CD4-positive, CD25-positive, alpha-beta regulatory T cell (primary cell): Measurements from ENCODE around the gene ODC1. TPM values are rescaled to one million over a fixed set of nuclear protein-coding genes. Genes with fewer than 3 reads are reported as not detected.
A peak's percentile ranks its signal among the peaks of the same experiment; 100 is the strongest.

Source experiments
- ATAC-seq, 2 donors: fragments of 150-1000 bp; cut with Tn5 transposase; one replicate each; pipeline ENCODE4 v1.10.0; 2021; ENCODE audit warnings: low read depth in 2 of 2, moderate number of reproducible peaks in 2 of 2, moderate library complexity in 1 of 2
- DNase-seq, 3 donors: peaks; one replicate each; pipeline versions ENCODE4 v3.0.0 to v3.0.0-alpha.2; 2012 to 2022; ENCODE audit warnings: mixed read lengths in 1 of 3
- H3K27ac ChIP-seq: one replicate; pipeline ENCODE4 v1.7.0; 2013; ENCODE audit warnings: mild to moderate bottlenecking, low read length; ENCODE audit not compliant: insufficient read depth, poor library complexity, severe bottlenecking
- H3K27me3 ChIP-seq: one replicate; pipeline ENCODE4 v1.7.0; 2013; ENCODE audit warnings: low read length; ENCODE audit not compliant: control insufficient read depth, insufficient read depth
- H3K36me3 ChIP-seq: one replicate; pipeline ENCODE4 v1.7.0; 2013; ENCODE audit warnings: mild to moderate bottlenecking, low read length, moderate library complexity; ENCODE audit not compliant: control insufficient read depth, insufficient read depth
- H3K4me1 ChIP-seq: 2 replicates; pipeline ENCODE4 v1.7.0; 2013; ENCODE audit warnings: mild to moderate bottlenecking, low read length; ENCODE audit not compliant: insufficient read depth, control insufficient read depth, poor library complexity, severe bottlenecking
- H3K4me3 ChIP-seq: one replicate; pipeline ENCODE4 v1.7.0; 2013; ENCODE audit warnings: low read depth, mild to moderate bottlenecking, low read length, moderate library complexity
- H3K9me3 ChIP-seq, 2 experiments: 1 replicate in 1 of 2; 2 replicates in 1 of 2; pipeline ENCODE4 v1.7.0; 2013; ENCODE audit warnings: low read length in 2 of 2, mild to moderate bottlenecking in 1 of 2, moderate library complexity in 1 of 2; ENCODE audit not compliant: control insufficient read depth in 2 of 2
- H3K27ac Mint-ChIP-seq, 3 donors: one replicate each; pipeline ENCODE4 v1.8.0; 2020 to 2022; ENCODE audit warnings: mild to moderate bottlenecking in 3 of 3, mixed read lengths in 3 of 3, moderate library complexity in 2 of 3
- H3K27me3 Mint-ChIP-seq: one replicate; pipeline ENCODE4 v1.8.0; 2022; ENCODE audit warnings: mild to moderate bottlenecking, mixed read lengths
- H3K36me3 Mint-ChIP-seq: one replicate; pipeline ENCODE4 v1.8.0; 2020; ENCODE audit warnings: mixed read lengths
- H3K4me1 Mint-ChIP-seq, 4 donors: one replicate each; pipeline ENCODE4 v1.8.0; 2020 to 2022; ENCODE audit warnings: mixed read lengths in 4 of 4, mild to moderate bottlenecking in 1 of 4
- H3K4me3 Mint-ChIP-seq, 4 donors: one replicate each; pipeline ENCODE4 v1.8.0; 2020 to 2022; ENCODE audit warnings: mild to moderate bottlenecking in 4 of 4, mixed read lengths in 4 of 4, moderate library complexity in 3 of 4
- H3K9me3 Mint-ChIP-seq, 7 donors: one replicate each; pipeline ENCODE4 v1.8.0; 2020 to 2022; ENCODE audit warnings: mixed read lengths in 7 of 7, mild to moderate bottlenecking in 3 of 7, moderate library complexity in 2 of 7
- polyA plus RNA-seq, 4 donors: library from polyadenylated mRNA; unstranded; fragments of 300-500 nt; fragmentation: Illumina TruSeq; gene quantifications; one replicate each; pipeline ENCODE4 v1.2.3, GENCODE V29; 2021
- total RNA-seq: library from RNA; stranded (reverse); gene quantifications from one replicate; pipeline ENCODE4 v1.2.3, GENCODE V29; 2022

Gene ODC1
- total and polyA plus RNA-seq, 5 donors from 2014 or later, result 74.1 to 113 (median 102) TPM

DNA sequence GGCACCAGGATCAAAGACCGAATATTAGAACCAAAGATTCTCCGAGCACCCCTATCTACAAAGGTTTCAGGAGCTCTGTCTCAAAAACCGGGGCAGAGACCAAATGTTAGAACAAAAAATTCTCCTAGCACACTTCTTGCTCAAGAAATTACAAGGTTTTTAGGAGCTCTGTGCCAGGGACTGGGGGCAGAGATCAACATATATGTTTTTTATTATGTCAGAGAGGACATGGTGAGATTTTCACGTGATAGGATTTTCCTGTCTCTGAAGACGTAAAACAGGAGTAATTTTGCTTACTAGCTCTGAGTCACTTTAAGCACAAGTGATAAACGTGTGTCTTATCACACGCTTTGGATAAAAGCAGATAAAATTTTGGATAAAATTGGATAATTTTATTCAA lies 34.8 kb upstream of the ODC1 start:
- DNase-seq (no peak), ATAC-seq (no peak)
- no peaks in the 10 kb centered on the region for H3K4me1 ChIP-seq
- Mint-ChIP-seq H3K4me1 (peaks cover 0 to 16% (median under 1%) of the 10 kb centered on the region in 4 donors), H3K9me3 (no peaks in the 10 kb centered on the region), H3K27me3 (peaks cover 17% of the 10 kb centered on the region), H3K36me3 (no peaks in the 10 kb centered on the region), H3K4me3 (no peak overlapping the region), H3K27ac (no peak overlapping the region)
- no peaks in the 10 kb centered on the region for H3K9me3 ChIP-seq
- no peaks in the 10 kb centered on the region for H3K36me3 ChIP-seq
- H3K4me3 ChIP-seq, result no peak overlapping the region
- H3K27ac ChIP-seq, result no peak overlapping the region
- H3K27me3 ChIP-seq, result no peaks in the 10 kb centered on the region

DNA sequence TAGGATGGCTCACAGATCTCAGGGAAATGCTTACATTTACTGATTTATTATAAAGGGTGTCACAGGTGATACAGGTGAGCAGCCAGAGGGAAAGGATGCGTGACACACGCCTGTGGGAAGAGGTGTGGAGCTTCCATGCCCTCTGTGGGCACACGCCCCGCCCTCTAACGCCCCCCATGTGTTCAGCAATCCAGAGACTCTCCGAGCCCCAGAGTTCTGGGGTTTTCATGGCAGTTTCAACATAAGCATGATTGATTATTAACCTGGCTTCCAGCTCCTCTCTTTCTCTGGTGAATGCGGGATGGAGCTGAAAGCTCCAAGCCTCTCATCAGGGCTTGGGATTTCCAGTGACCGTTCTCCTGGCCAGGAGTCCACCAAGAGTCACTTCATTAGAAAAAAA lies 34.3 kb upstream of the ODC1 start:
- H3K4me3 ChIP-seq, result no peak overlapping the region
- peaks cover 0 to 21% (median 4%) of the 10 kb centered on the region in 4 donors for H3K4me1 Mint-ChIP-seq
- H3K9me3 Mint-ChIP-seq, result no peaks in the 10 kb centered on the region
- no peaks in the 10 kb centered on the region for H3K27me3 ChIP-seq
- DNase-seq (no peak), ATAC-seq (no peak)
- peaks cover 17% of the 10 kb centered on the region for H3K27me3 Mint-ChIP-seq
- no peak overlapping the region for H3K27ac Mint-ChIP-seq
- H3K36me3 Mint-ChIP-seq, result no peaks in the 10 kb centered on the region
- no peaks in the 10 kb centered on the region for H3K9me3 ChIP-seq
- no peak overlapping the region for H3K27ac ChIP-seq
- peaks cover under 1% of the 10 kb centered on the region for H3K4me1 ChIP-seq
- H3K4me3 Mint-ChIP-seq, result no peak overlapping the region
- no peaks in the 10 kb centered on the region for H3K36me3 ChIP-seq

DNA sequence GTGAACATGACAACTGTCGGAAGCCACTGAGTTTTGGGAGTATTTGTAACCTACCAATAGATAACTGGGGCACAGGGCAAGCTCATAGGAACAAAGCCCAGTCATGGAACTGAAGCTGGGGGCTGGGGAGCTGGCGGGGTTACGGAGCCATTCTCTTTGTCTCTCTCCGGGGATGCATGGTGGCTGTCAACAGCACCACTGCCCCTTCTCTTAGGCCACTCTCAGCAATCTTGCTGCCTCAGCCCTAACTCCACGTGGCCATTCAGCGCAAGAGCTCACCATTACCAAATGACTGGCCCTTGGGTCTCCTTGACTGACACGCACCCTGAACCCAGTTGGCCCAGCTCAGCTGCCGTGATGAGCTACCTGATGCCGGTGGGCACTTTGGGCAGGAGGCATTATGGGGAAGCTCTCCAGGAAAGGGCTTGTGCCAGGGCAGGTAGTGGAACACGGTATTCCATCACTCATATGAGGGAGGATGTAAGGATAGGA lies 33.6 kb upstream of the ODC1 start:
- peaks cover 17% of the 10 kb centered on the region for H3K27me3 Mint-ChIP-seq
- Histone ChIP-seq H3K4me1 (peaks cover 4% of the 10 kb centered on the region), H3K4me3 (no peak overlapping the region), H3K27me3 (no peaks in the 10 kb centered on the region), H3K9me3 (no peaks in the 10 kb centered on the region), H3K27ac (no peak overlapping the region), H3K36me3 (no peaks in the 10 kb centered on the region)
- no peaks in the 10 kb centered on the region for H3K36me3 Mint-ChIP-seq
- H3K9me3 Mint-ChIP-seq, result no peaks in the 10 kb centered on the region
- H3K27ac Mint-ChIP-seq, result no peak overlapping the region
- peaks cover 0 to 29% (median 9%) of the 10 kb centered on the region in 4 donors for H3K4me1 Mint-ChIP-seq
- no peak for ATAC-seq
- no peak overlapping the region for H3K4me3 Mint-ChIP-seq
- DNase-seq, result no peak

DNA sequence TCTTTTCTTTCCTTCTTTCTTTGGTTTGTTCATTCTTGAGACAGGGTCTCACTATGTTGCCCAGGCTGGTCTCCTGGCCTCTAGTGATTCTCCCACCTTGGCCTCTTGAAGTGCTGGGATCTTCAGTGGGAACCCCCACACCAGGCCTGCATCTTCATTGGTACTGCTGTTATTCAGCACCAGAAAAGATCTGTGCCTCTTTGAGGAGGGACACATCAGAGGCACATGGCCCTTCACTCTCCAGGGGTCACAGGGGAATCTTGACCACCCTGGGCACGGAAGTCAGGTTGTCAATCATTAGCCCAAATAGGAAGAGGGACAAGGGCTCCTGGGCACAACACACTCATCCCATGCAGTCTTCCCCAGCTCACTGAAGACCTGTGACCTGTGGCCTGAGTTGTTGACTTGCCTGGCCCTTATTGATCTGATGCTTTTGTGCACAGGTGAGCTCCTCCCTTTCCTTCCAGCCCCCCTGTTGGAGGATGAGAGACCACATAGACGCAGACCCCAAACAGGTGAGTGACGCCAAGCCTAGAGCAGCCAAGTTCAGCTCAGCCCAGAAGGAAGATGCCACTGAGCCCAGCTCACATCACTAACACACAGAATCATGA lies 33.0 kb upstream of the ODC1 start:
- no peak overlapping the region for H3K27ac Mint-ChIP-seq
- Histone ChIP-seq H3K27ac (no peak overlapping the region), H3K27me3 (no peaks in the 10 kb centered on the region), H3K9me3 (no peaks in the 10 kb centered on the region), H3K4me3 (no peak overlapping the region), H3K36me3 (no peaks in the 10 kb centered on the region), H3K4me1 (peaks cover 4% of the 10 kb centered on the region)
- H3K9me3 Mint-ChIP-seq, result no peaks in the 10 kb centered on the region
- peaks cover 0 to 29% (median 9%) of the 10 kb centered on the region in 4 donors for H3K4me1 Mint-ChIP-seq
- no peak overlapping the region for H3K4me3 Mint-ChIP-seq
- DNase-seq (no peak), ATAC-seq (no peak)
- no peaks in the 10 kb centered on the region for H3K36me3 Mint-ChIP-seq
- H3K27me3 Mint-ChIP-seq, result peaks cover 17% of the 10 kb centered on the region

DNA sequence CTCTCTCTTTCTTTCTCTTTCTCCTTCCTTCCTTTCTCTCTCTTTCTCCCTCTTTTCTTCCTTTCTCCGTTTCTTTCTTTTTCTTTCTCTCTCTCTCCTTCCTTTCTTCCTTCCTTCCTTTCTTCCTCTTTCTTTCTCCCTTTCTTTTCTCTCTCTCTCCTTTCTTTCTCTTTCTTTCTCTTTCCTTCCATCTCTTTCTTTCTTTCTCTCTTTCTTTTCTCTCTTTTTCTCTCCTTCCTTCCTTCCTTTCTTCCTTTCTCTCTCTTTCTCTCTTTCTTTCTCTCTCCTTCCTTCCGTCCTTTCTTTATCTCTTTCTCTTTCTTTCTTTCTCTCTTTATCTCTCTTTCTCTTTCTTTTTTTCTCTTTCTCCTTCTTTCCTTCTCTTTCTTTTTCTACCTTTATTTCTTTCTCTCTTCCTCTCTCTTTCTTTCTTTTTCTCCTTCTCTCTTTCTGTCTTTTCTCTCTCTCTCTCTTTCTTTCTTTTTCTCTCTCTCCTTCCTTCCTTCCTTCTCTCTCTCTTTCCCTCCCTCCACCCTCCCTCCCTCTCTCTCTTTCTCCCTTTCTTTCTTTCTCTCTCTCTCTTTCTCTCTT lies 32.3 kb upstream of the ODC1 start:
- Histone ChIP-seq H3K27me3 (no peaks in the 10 kb centered on the region), H3K36me3 (no peaks in the 10 kb centered on the region), H3K9me3 (no peaks in the 10 kb centered on the region), H3K4me1 (peaks cover 4% of the 10 kb centered on the region), H3K4me3 (no peak overlapping the region), H3K27ac (no peak overlapping the region)
- H3K27ac Mint-ChIP-seq, result peak overlapping the region in 1 of 3 donors; percentile 71
- ATAC-seq, result no peak
- no peak for DNase-seq
- no peaks in the 10 kb centered on the region for H3K36me3 Mint-ChIP-seq
- peaks cover 17% of the 10 kb centered on the region for H3K27me3 Mint-ChIP-seq
- peaks cover 0 to 29% (median 9%) of the 10 kb centered on the region in 4 donors for H3K4me1 Mint-ChIP-seq
- peak overlapping the region in 1 of 4 donors; percentile 72 for H3K4me3 Mint-ChIP-seq
- no peaks in the 10 kb centered on the region for H3K9me3 Mint-ChIP-seq

DNA sequence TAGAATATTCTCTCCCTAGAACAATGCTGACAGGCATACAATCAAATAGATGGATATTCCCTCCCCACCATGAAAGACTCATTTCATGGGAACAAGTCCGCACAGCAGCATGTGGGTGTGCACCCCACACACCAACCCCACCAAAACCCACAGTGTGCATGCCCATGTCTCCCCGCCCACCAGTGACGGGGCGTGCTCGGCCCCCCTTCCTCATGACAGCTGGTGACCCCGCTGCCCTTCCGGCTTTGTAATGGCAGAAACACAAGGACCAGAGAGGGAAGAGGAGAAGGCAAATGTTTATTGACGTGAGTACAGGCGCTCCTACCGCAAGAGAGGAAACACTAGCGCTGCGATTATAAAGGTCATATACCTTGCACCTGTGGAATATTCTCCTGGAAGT lies 30.8 kb upstream of the ODC1 start:
- Mint-ChIP-seq H3K4me3 (no peak overlapping the region), H3K9me3 (no peaks in the 10 kb centered on the region), H3K27ac (peak overlapping the region in 2 of 3 donors; percentile 22 to 59), H3K27me3 (peaks cover 17% of the 10 kb centered on the region), H3K4me1 (peaks cover 0 to 29% (median 9%) of the 10 kb centered on the region in 4 donors), H3K36me3 (no peaks in the 10 kb centered on the region)
- DNase-seq (no peak), ATAC-seq (no peak)
- peaks cover 4% of the 10 kb centered on the region for H3K4me1 ChIP-seq
- H3K36me3 ChIP-seq, result no peaks in the 10 kb centered on the region
- no peak overlapping the region for H3K27ac ChIP-seq
- no peaks in the 10 kb centered on the region for H3K9me3 ChIP-seq
- H3K4me3 ChIP-seq, result no peak overlapping the region
- no peaks in the 10 kb centered on the region for H3K27me3 ChIP-seq

DNA sequence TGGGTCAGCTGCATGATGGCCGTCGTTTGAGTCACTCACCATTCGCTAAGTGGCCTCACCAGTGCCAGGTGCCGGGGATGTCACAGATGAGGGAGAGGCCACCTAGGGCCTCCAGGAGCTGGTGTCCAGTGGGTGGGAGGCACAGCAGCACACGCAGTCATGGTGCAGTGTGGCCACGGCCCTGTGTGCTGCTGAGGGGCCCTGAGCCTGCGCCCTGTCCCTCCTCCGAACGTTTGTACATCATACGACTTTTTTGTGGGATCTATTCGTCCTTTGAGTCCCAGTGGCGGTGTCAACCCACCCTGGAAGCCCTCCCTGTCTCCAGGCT lies 30.1 kb upstream of the ODC1 start:
- H3K4me1 Mint-ChIP-seq, result peaks cover 0 to 29% (median 9%) of the 10 kb centered on the region in 4 donors
- Histone ChIP-seq H3K4me1 (peaks cover 4% of the 10 kb centered on the region), H3K9me3 (no peaks in the 10 kb centered on the region), H3K27ac (no peak overlapping the region), H3K27me3 (no peaks in the 10 kb centered on the region), H3K4me3 (no peak overlapping the region), H3K36me3 (no peaks in the 10 kb centered on the region)
- no peak for DNase-seq
- H3K9me3 Mint-ChIP-seq, result no peaks in the 10 kb centered on the region
- no peak overlapping the region for H3K4me3 Mint-ChIP-seq
- no peaks in the 10 kb centered on the region for H3K36me3 Mint-ChIP-seq
- no peak for ATAC-seq
- peaks cover 15% of the 10 kb centered on the region for H3K27me3 Mint-ChIP-seq
- H3K27ac Mint-ChIP-seq, result peak overlapping the region in 2 of 3 donors; percentile 77 to 78
